GM21576 (cell line): Measurements from ENCODE around the gene EI24.
A peak's percentile ranks its signal among the peaks of the same experiment; 100 is the strongest.
"Not testable (repeated sequence)": the region's sequence is repeated elsewhere in the genome, so short reads cannot be mapped to it uniquely, and the experiment has no call there.

Experiments
- ATAC-seq: cut with Tn5 transposase; IDR thresholded peaks from one replicate; pipeline ENCODE4 v1.9.1; 2021; ENCODE audit warnings: mild to moderate bottlenecking, moderate library complexity; ENCODE audit not compliant: unreplicated experiment

EI24 gene

GRCh38 chr11:125568970-125569914 lies at the start of gene EI24:
TSS of gene EI24 (plus strand) at chr11:125569477. CDS start at chr11:125572528, 3,051 bp downstream.
- peak; percentile 95 for ATAC-seq

DNA sequence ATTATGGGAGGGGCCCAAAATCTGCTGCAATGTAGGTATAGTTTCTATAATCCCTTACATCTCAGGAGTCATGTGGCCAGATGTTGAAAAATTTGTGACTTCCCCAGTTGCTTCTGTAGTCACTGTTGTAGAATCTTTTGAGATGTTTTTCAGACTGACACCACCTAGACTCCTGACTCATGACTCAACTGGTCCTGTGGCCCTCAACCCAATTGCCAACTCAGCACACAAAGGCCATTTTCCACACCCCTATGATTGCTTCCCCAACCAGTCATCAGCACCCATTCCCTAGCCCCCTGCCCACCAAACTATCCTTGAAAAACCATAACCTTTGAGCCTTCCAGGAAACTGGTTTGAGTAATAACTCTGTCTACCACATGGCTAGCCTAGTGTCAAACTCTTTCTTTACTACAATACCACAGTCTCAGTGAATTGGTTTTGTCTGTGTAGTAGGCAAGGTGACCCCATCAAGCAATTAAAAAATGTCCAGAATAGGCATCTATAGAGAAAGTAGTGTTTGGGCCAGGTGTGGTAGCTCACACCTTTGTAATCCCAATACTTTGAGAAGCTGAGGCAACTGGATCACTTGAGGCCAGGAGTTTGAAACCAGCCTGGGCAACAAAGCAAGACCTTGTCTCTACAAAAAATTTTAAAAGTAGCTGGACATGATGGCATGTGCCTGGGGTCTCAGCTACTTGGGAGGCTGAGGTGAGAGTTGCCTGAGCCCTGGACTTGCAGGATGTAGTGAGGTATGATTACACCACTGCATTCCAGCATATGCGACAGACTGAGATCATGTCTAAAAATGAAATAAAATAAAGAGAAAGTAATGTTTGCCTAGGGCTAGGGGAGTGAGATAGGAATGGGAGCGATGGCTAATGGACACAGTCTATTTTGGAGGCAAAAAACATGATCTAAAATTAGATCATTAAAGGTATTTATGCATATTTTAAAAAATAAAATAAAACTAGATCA lies 49.1 kb upstream of the EI24 start:
- ATAC-seq: no peak

GRCh38 chr11:125525303-125525702 lies 44.0 kb upstream of the EI24 start:
- no peak for ATAC-seq

DNA sequence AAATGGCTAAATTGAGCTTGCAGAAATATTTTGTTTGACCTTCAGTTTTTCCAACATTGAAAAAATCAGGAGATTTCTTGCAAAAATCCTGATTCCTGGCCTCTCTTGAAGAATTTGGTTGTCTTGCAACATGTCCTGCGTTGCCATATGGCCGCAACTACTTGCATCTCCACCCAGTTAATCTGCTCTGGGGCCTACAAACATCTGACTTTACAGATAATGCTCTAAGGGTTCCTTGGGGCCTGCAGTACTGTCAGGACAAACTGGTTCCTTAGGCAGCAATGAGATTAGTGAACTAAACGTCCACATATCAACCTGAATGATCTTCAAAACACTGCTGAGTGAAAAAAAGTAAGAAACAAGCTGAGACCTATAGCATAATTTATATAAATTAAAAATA lies 36.6 kb upstream of the EI24 start:
- no peak for ATAC-seq

- ATAC-seq: no peak
Measured at GRCh38 chr11:125535585-125535984, 33.7 kb upstream of the EI24 start.

GRCh38 chr11:125536834-125537233 lies 32.4 kb upstream of the EI24 start:
- ATAC-seq: not testable (repeated sequence)

DNA sequence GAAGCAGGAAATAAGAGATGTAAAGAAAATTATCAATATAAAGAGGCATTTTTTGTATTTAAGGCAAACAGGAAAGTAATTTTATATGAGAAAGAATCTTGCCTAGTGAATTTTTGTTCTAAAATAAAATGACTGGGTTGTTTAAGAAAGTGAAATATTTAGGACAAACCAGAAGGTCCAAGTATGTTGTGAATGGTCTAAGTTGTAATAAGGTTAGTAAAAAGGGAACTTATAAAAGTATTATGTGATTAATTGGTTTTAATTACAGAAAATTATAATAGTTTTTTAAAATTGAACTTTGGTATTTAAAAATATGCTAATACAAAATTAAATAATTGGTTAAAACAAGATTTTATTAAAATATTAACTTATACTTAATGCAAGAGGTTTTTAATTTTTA lies 26.6 kb upstream of the EI24 start:
- no peak for ATAC-seq

DNA sequence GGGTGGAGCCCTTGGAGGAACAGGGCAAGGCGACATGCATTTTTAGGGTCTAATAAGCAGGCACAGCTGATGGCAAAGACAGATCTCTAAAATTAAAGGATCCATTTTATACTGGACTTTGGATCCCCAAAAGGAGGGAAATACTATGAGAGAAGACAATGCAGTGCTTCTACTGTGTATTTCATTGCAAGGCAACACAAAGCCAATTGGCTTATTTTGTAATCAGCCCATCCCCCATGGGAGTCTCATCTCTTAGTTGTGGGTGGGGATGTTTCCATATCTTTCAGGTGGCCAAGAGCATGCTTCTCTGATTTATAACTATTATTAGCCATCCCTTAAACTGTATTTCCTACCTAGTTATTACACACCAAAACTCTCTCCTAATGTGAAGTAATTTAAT lies 18.5 kb upstream of the EI24 start:
- no peak for ATAC-seq

DNA sequence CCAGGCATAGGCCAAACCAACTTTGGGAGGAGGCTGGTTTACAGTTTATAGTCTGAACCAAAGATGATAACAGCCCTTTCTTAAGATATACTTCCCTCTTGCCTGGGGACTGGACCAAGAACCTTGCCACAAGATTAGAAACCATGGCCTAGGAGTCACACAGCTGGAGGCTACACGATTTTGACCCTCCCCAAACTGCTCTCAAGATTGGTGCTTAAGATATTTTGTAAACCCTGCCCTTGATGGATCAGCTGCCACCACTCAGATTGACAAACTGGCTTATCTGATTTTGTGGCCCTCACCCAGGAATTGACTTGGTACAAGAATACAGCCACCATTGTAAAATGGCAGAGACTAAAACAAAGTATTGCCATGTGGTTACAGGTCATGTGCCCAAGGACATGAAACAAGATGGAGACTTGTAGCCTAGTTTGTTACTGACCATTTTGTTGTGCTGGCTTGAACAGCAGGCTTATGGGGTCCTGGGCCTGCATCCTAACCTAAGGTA lies 17.4 kb upstream of the EI24 start:
- no peak for ATAC-seq

DNA sequence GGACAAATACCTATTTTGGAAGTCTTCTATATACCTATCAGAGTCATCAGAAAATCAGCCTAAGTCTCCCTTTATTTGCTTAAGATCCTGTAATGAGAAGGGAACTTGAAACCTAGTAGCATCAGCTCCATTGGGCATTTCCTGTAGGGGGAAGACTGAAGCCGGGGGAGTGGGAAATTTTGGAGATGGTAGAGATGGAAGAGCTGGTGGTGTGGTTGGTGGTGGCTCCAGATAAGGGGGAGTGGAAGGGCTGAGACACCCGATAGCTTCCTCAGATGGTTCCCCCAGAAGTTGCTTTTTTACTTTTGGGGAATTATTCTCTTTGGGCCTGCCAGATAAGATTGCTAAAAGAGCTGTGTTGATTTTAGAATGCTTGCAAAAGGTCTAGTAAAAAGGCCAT lies 16.4 kb upstream of the EI24 start:
- no peak for ATAC-seq

- ATAC-seq: no peak
Measured at GRCh38 chr11:125553357-125553756, 15.9 kb upstream of the EI24 start.

DNA sequence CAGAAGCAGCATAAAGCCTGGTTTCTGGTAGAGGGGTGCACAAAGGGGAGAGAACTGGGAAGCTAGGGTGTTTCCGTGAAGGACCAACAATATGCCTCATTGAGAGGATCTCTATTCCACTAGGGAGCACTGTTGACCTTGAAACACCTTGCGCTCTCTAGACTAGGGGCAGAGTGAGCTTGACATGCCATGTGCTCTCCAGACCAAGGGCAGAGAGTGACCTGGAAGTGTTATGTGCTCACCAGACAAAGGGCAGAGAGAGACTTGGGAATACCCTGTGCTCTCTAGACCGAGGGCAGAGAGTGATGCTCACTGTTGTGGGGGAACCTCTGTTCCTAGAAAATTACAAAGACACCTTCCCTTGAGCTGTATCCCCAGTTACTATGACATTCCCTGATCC lies 15.2 kb upstream of the EI24 start:
- no peak for ATAC-seq

GRCh38 chr11:125559888-125560287 lies 9.4 kb upstream of the EI24 start:
- no peak for ATAC-seq

- no peak for ATAC-seq
Measured at GRCh38 chr11:125561924-125562323, 7.4 kb upstream of the EI24 start.

DNA sequence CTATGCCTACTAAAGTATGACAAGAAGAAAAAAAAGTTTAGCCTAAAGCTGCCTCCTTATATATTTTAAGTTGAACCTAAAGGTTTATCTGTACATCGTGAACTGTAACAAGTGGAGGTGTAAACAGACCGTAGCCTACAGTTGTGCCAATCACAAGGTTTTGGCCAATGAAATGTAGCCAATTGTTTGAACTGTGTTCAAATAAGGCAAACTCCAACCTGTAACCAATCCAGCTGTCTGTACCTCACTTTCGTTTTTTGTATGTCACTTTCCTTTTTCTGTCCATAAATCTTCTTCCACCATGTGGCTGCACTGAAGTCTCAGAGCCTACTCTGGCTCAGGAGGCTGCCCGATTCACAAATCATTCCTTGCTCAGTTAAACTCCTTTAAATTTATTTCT lies 6.8 kb upstream of the EI24 start:
- ATAC-seq: no peak

GRCh38 chr11:125564357-125564756 lies 4.9 kb upstream of the EI24 start:
- ATAC-seq: no peak

DNA sequence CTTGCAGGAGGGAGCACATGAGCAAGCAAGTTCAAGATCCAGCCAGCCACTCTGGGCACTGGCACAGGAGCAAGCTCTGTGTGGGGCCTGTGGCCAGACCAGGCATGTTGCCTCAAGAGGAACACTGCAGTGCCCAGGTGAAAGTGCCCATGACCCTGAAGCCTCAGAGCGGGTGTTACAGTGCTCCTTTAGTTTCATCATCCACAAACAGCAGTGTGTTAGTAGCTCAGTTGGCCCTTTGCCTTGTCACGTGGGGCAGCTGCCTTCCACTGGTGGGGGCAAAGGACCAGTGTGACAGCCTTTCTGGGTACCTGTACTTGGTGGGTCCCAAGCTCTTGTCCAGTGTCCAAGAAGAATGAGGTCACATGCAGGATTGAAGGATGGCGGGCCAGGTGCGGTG lies 3.0 kb upstream of the EI24 start:
- no peak for ATAC-seq

DNA sequence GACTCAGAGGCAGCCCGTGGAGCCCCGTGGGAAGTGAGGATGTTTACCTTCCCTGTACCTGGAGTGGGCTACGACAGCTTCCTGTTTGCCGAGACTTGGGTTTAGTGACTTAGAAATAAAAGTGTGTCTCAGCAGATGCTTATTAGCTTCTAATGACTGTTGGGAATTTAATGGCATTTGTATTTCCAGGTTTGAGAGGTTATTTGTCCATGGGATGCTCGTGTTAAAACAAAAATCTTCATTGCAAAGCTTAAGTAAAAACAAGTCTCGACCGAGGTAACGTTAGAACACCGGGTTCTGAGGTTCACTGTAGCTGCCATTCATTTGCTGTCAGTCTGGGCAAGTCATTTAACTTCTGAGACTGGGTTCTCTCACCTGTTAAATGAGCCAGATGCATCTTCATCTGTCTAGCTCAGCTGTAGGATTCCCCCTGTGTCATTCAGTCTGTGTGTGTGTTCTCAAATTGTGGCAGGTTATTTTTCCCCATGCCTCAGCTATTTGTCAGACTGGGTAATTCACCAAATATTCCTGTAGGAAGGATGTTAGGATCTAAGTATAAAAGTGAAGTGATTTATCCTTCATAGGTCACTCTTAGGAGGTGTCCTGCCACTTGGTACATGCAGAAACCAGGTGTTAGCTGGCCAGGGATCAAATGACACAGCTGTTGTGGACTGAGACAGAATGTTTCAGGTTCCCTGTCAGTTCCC lies 791 bp downstream of the EI24 start:
- ATAC-seq: no peak

- no peak for ATAC-seq
Measured at GRCh38 chr11:125570952-125571351, 1.7 kb downstream of the EI24 start.

GRCh38 chr11:125572916-125573315 lies 3.6 kb downstream of the EI24 start:
- ATAC-seq: no peak

GRCh38 chr11:125577181-125577580 lies 7.9 kb downstream of the EI24 start:
- ATAC-seq: not testable (repeated sequence)
